GM12874 (cell line): ENCODE measurements around the gene RBM41.

Source experiments
- TF ChIP-seq, protein P1 (sequence below): IDR thresholded peaks from 2 replicates; pipeline ENCODE4 v1.5.1; 2011; ENCODE audit warnings: low read depth, mild to moderate bottlenecking, control low read depth, low read length, moderate library complexity; ENCODE audit not compliant: insufficient read depth

Gene RBM41

DNA sequence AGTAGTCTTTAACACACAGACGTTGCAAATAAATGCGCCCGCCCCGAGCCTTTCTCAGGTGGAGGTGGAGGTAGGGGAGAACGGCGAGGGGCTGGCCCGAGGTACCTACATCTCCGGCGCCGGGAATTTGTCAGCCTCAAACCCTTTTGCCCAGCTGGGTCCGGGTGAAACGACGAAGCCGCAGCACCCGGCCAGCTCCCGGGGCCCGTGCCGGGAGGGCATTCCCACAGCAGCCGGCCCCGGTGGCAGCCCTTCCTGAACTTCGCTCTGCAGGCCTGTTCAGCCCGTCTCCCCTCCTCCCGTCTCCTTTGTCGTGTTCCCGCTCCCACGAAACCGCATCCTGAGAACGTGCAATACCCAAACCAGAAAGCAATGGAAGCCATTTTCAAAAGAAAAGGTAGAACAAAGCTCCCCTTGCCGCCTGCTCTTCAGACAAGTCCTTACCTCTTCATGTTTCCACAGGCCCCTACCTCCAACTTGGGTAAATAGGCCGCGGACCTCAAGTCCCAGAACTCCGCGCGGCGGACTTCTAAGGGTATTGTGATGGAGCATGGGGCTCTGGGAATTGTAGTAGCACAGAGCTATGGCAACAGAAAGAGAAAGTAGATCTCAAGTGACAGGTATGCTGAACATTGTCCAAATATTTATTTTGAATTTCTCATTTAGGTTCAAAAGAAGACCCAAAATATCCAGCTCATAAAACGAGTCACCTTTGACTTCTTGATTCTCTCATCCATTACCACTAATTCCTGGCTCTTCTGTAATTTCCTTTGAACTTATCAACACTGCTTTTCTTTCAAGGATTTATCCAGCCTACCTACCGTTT is at the start of gene RBM41:
TSS of gene RBM41 (minus strand) at position 501 of the 826 bp plus-strand sequence. CDS start at position 452, 49 bp downstream.
- TF ChIP-seq, protein P1, sequence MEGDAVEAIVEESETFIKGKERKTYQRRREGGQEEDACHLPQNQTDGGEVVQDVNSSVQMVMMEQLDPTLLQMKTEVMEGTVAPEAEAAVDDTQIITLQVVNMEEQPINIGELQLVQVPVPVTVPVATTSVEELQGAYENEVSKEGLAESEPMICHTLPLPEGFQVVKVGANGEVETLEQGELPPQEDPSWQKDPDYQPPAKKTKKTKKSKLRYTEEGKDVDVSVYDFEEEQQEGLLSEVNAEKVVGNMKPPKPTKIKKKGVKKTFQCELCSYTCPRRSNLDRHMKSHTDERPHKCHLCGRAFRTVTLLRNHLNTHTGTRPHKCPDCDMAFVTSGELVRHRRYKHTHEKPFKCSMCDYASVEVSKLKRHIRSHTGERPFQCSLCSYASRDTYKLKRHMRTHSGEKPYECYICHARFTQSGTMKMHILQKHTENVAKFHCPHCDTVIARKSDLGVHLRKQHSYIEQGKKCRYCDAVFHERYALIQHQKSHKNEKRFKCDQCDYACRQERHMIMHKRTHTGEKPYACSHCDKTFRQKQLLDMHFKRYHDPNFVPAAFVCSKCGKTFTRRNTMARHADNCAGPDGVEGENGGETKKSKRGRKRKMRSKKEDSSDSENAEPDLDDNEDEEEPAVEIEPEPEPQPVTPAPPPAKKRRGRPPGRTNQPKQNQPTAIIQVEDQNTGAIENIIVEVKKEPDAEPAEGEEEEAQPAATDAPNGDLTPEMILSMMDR, result no peak

DNA sequence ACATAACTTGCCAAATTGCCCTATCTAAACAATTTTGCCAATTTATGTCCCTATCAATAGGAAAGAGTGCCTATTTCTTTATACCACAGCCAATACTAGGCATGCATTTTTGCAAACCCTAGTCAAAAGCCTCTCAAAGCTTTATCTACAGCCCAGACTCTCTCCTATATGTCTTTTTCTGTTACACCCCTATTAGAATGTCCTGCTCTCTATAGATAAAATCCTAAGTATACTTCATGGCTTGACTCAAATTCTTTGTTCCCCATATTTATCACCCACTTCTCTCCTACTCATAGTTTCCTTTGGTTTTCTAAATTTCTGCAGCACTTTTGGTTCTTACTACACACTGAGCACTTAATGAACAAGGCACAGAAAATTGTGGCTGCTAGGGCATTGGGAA is 49.6 kb upstream of the RBM41 start:
- TF ChIP-seq, protein P1, result no peak

DNA sequence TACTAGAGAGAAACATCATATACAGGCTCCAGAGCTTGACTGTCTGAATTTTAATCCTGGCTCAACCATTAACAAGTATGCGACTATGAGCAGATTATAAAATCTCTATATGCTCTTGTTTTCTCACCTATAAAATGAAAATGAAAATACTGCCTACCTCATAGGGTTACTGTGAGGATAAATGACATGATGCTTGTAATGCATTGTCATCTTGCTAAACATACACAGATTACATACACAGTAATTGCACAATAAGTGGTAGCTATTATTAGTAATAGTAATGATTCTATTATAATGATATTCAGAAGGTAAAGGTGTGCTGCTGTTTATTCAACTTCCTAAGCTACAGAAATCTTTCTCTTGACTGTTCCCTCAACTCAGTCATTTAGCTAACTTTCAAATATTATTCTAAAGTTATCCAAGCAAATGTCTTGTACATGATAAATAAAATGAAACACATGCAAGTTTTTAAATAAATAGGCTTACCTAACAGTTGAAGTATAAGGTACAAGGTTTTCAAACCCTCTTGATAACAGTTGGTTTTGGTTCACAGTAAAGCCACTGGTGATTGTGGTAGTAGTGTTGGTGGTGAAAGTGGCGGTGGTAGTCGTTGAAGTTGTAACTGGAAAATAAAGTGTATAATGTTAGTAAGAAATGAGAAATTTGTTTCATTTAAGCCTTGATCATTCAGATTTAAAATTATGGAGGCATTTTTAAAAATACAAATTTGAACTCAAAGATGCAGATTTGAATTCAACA is 48.7 kb upstream of the RBM41 start:
- TF ChIP-seq, protein P1, result no peak

DNA sequence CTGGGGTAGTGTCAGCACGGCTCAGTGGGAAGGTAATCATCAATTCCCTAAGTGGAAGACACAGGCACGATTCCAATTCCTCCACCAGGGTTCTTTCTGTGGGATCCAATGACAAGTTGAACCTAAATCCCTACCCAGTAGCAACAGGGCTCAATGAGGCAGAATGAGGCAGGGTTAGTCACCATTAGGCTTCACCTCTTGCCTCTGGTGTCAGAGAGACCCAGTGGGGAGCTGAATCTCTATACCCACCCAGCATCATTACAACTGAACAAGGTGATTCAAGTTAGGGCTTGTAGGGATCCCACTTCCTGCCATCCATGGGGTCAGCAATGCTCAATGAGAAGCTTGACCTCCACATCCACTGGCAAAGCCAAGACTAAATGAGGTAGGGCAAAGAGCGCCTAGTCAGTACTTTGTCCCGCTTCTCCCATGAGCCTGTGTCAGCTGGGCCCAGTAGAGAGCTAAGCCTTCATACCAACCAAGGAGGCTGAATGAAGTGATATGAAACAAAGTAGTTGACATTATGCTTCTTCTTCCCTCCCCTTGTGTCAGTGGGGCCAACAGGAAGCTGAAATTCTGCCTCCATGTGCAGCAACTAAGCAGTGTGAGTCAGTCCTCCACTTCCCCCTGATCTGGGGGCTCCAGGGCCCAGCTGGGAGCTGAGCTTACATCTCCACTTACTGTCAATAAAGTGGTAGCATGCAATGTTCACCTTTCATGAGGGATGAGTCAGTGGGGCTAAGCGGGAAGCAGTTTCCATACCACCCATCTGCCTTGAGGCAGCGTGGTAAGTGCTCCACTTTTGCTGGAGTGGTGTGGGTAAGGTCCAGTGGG is 36.4 kb upstream of the RBM41 start:
- TF ChIP-seq, protein P1, result no peak

DNA sequence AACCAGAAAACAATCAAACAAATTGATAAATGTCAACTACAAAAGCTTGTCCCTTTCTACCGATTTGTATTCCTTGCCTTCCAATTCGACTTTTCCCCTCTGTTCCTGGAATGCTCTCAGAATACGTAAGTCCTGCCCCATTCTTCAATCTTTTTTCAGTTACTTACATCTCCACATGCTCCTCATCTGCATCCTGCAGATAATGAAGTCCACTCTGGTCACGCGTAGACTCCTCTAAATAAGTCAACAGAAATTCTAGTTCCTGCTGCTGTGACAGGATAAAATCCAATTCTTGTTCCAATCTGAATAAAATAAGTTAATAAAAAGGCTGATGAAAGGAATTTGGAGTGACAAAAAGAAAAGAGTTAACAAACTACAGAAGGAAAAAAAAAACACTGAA is 34.4 kb upstream of the RBM41 start:
- TF ChIP-seq, protein P1, result no peak

DNA sequence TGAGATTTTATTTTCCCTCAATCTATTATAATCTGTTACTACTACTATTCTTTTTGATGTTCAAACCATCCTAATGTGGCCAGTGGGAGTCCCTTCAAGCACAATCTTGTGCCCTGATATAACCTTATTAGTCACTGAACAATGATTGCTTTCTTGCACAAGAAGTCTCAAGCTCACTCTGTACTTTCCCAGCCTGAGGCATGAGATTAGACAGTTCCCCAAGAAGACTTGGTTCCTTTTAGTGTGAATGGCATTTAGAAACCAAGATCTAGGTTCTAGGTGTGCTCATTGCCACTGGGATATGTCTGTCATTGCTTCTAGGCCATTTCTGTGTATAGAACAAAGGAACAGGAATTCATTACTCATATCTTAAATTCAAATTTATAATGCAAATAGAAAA is 28.0 kb upstream of the RBM41 start:
- TF ChIP-seq, protein P1, result no peak

DNA sequence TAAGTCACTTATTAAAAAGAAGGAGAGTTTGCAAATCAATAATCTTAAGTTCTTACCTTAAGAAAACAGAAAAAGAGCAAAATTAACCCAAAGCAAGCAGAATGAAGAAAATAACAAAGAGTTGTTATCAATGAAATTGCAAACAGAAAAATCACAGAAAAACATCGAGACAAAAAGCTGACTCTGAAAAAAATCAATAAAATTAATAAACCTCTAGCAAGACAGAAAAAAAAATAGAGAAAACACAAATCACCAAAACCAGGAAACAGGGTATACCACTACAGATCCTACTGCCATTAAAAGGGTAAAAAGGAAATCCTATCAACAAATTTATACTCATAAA is 17.3 kb upstream of the RBM41 start:
- TF ChIP-seq, protein P1, result no peak
